Tibial nerve (tissue), 4 donors: ENCODE results near the gene FAM20A.

Source experiments
- CTCF ChIP-seq, 5 experiments: fragments of 200-600 bp in 3 of 5; fragments of 450-650 bp in 2 of 5; sonication (generic) in 3 of 5; IDR thresholded peaks; one replicate each; pipeline ENCODE4 v1.5.1; 2016 to 2019; ENCODE audit warnings: antibody characterized with exemption in 5 of 5, mild to moderate bottlenecking in 3 of 5, moderate library complexity in 2 of 5
- EP300 ChIP-seq, 2 donors: sonication (generic); formaldehyde crosslinking; IDR thresholded peaks; one replicate each; pipeline ENCODE4 v1.6.1; 2017; ENCODE audit warnings: antibody characterized with exemption in 2 of 2, mild to moderate bottlenecking in 1 of 2
- POLR2A ChIP-seq, 2 donors: fragments of 450-650 bp; IDR thresholded peaks; one replicate each; pipeline ENCODE4 v1.6.1; 2017; ENCODE audit warnings: antibody characterized with exemption in 2 of 2, mild to moderate bottlenecking in 2 of 2, moderate library complexity in 2 of 2

GRCh38 chr17:68576811-68577496, 24.2 kb downstream of the FAM20A start:
- TF ChIP-seq CTCF (IDR thresholded peaks at IDR 0.05) (no peak), POLR2A (IDR thresholded peaks at IDR 0.05) (no peak), EP300 (IDR thresholded peaks at IDR 0.05) (peak in 1 of 2 donors; percentile 52)
